SK-N-MC (cell line): ENCODE measurements around the gene NKAIN2.
"Not testable (repeated sequence)": the region's sequence is repeated elsewhere in the genome, so short reads cannot be mapped to it uniquely, and the experiment has no call there.

Experiments
- DNase-seq: peaks from one replicate; pipeline ENCODE4 v3.0.0-alpha.2; 2011; ENCODE audit warnings: low read depth, low spot score
- H3K27ac ChIP-seq: fragments of 200-600 bp; sonication (generic); 2 replicates; pipeline ENCODE4 v1.5.1; 2016; ENCODE audit warnings: mixed run types
- H3K36me3 ChIP-seq: fragments of 200-600 bp; sonication (generic); 2 replicates; pipeline ENCODE4 v1.6.1; 2017; ENCODE audit warnings: antibody characterized with exemption, low read length, mixed read lengths; ENCODE audit not compliant: insufficient read depth
- H3K4me3 ChIP-seq: fragments of 200-600 bp; sonication (generic); 2 replicates; pipeline ENCODE4 v1.5.1; 2016
- H3K9ac ChIP-seq: fragments of 200-600 bp; sonication (generic); 2 replicates; pipeline ENCODE4 v1.8.0; 2017; ENCODE audit warnings: mixed run types, mixed read lengths; ENCODE audit not compliant: insufficient read length
- H3K9me3 ChIP-seq: fragments of 200-600 bp; sonication (generic); 2 replicates; pipeline ENCODE4 v1.6.1; 2017; ENCODE audit warnings: low read depth, mild to moderate bottlenecking, antibody characterized with exemption, low read length, moderate library complexity, mixed read lengths
- EZH2 ChIP-seq: fragments of 200-600 bp; sonication (generic); IDR thresholded peaks from one replicate; pipeline ENCODE4 v1.6.1; 2017; ENCODE audit warnings: antibody characterized with exemption
- FOXP2 ChIP-seq: optimal IDR thresholded peaks from 2 replicates; pipeline ENCODE3; 2011; ENCODE audit warnings: mild to moderate bottlenecking, moderate library complexity; ENCODE audit not compliant: insufficient read depth; ENCODE audit errors: extremely low read length, control extremely low read depth
- POLR2AphosphoS5 ChIP-seq: IDR thresholded peaks from 2 replicates; pipeline ENCODE4 v1.6.1; 2012; ENCODE audit warnings: mild to moderate bottlenecking, low read depth, low read length, borderline replicate concordance

NKAIN2 gene

GRCh38 chr6:124285146-124285545 lies 481.5 kb downstream of the NKAIN2 start:
- no peaks in the 10 kb centered on the region for H3K36me3 ChIP-seq
- DNase-seq = no peak
- H3K9me3 ChIP-seq = no peaks in the 10 kb centered on the region
- H3K27ac ChIP-seq = no peak overlapping the region
- no peak overlapping the region for H3K9ac ChIP-seq
- no peak for TF ChIP-seq FOXP2
- TF ChIP-seq EZH2 = no peak
- no peak for TF ChIP-seq POLR2AphosphoS5
- H3K4me3 ChIP-seq = no peak overlapping the region

GRCh38 chr6:124294574-124295200 lies 491.0 kb downstream of the NKAIN2 start:
- no peak overlapping the region for H3K4me3 ChIP-seq
- no peaks in the 10 kb centered on the region for H3K9me3 ChIP-seq
- no peaks in the 10 kb centered on the region for H3K36me3 ChIP-seq
- H3K9ac ChIP-seq = no peak overlapping the region
- DNase-seq = no peak
- H3K27ac ChIP-seq = no peak overlapping the region
- TF ChIP-seq EZH2 (no peak), FOXP2 (no peak), POLR2AphosphoS5 (no peak)

- no peaks in the 10 kb centered on the region for H3K36me3 ChIP-seq
- TF ChIP-seq EZH2 (no peak), FOXP2 (no peak), POLR2AphosphoS5 (no peak)
- no peak overlapping the region for H3K9ac ChIP-seq
- H3K4me3 ChIP-seq = no peak overlapping the region
- no peaks in the 10 kb centered on the region for H3K9me3 ChIP-seq
- DNase-seq = no peak
- H3K27ac ChIP-seq = no peak overlapping the region
Measured at GRCh38 chr6:124297507-124297906, 493.8 kb downstream of the NKAIN2 start.

- no peak overlapping the region for H3K4me3 ChIP-seq
- no peaks in the 10 kb centered on the region for H3K36me3 ChIP-seq
- peak; percentile 66 for DNase-seq
- H3K27ac ChIP-seq = peak overlapping the region; percentile 63; the same call in 1 of the 2 replicates
- TF ChIP-seq POLR2AphosphoS5 (no peak), EZH2 (no peak), FOXP2 (no peak)
- H3K9me3 ChIP-seq = no peaks in the 10 kb centered on the region
- no peak overlapping the region for H3K9ac ChIP-seq
Measured at GRCh38 chr6:124298730-124299129, 495.1 kb downstream of the NKAIN2 start.

- not testable (repeated sequence) for H3K27ac ChIP-seq, H3K4me3 ChIP-seq, H3K9ac ChIP-seq, H3K9me3 ChIP-seq, DNase-seq, H3K36me3 ChIP-seq
Measured at GRCh38 chr6:124300907-124301306, 497.2 kb downstream of the NKAIN2 start.

- no peak overlapping the region for H3K4me3 ChIP-seq
- TF ChIP-seq FOXP2 (no peak), POLR2AphosphoS5 (no peak), EZH2 (no peak)
- H3K27ac ChIP-seq = no peak overlapping the region
- H3K9ac ChIP-seq = no peak overlapping the region
- no peak for DNase-seq
- H3K36me3 ChIP-seq = no peaks in the 10 kb centered on the region
- no peaks in the 10 kb centered on the region for H3K9me3 ChIP-seq
Measured at GRCh38 chr6:124303971-124304370, 500.3 kb downstream of the NKAIN2 start.

GRCh38 chr6:124310139-124310538 lies 506.5 kb downstream of the NKAIN2 start:
- no peak for DNase-seq
- no peak for TF ChIP-seq EZH2
- TF ChIP-seq POLR2AphosphoS5 = no peak
- no peak for TF ChIP-seq FOXP2
- Histone ChIP-seq H3K9me3 (no peaks in the 10 kb centered on the region), H3K9ac (no peak overlapping the region), H3K27ac (no peak overlapping the region), H3K36me3 (no peaks in the 10 kb centered on the region), H3K4me3 (no peak overlapping the region)

- no peak overlapping the region for H3K9ac ChIP-seq
- no peak for DNase-seq
- no peaks in the 10 kb centered on the region for H3K36me3 ChIP-seq
- no peak overlapping the region for H3K4me3 ChIP-seq
- TF ChIP-seq FOXP2 (no peak), EZH2 (no peak), POLR2AphosphoS5 (no peak)
- no peak overlapping the region for H3K27ac ChIP-seq
- H3K9me3 ChIP-seq = peaks cover 4% of the 10 kb centered on the region; the same call in 1 of the 2 replicates
Measured at GRCh38 chr6:124319410-124319809, 515.7 kb downstream of the NKAIN2 start.

- Histone ChIP-seq H3K27ac (no peak overlapping the region), H3K36me3 (no peaks in the 10 kb centered on the region), H3K4me3 (no peak overlapping the region), H3K9me3 (peaks cover 4% of the 10 kb centered on the region; the same call in 1 of the 2 replicates), H3K9ac (no peak overlapping the region)
- TF ChIP-seq EZH2 (no peak), FOXP2 (no peak), POLR2AphosphoS5 (no peak)
- no peak for DNase-seq
Measured at GRCh38 chr6:124324237-124324636, 520.6 kb downstream of the NKAIN2 start.
